Measurements from ENCODE around the gene PNKP. TPM values are rescaled to one million over a fixed set of nuclear protein-coding genes. Genes with fewer than 3 reads are reported as not detected.
"Not testable (repeated sequence)": the region's sequence is repeated elsewhere in the genome, so short reads cannot be mapped to it uniquely, and the experiment has no call there.

PNKP gene
- total and polyA plus RNA-seq, 2 donors, result 28.4 to 31.4 TPM

GRCh38 chr19:49831592-49831991 is 35.8 kb downstream of the PNKP start:
- no peaks in the 10 kb centered on the region for H3K4me1 ChIP-seq (ENCODE audit: insufficient read depth)
- no peak overlapping the region for H3K4me3 ChIP-seq (ENCODE audit: low read depth, low read length)
- WGBS, result 95% methylated on average over 8 of the region's 8 CpGs
- H3K36me3 ChIP-seq (ENCODE audit: insufficient read depth), result peaks cover 5% of the 10 kb centered on the region
- DNase-seq (ENCODE audit: extremely low spot score), result no peak
- no peak overlapping the region for H3K27ac ChIP-seq (ENCODE audit: low read depth)

- no peaks in the 10 kb centered on the region for H3K4me1 ChIP-seq (ENCODE audit: insufficient read depth)
- 94% methylated on average over 12 of the region's 12 CpGs for WGBS
- no peak overlapping the region for H3K27ac ChIP-seq (ENCODE audit: low read depth)
- no peak for DNase-seq (ENCODE audit: extremely low spot score)
- H3K4me3 ChIP-seq (ENCODE audit: low read depth, low read length), result no peak overlapping the region
- peaks cover 5% of the 10 kb centered on the region for H3K36me3 ChIP-seq (ENCODE audit: insufficient read depth)
These were observed 36.6 kb downstream of the PNKP start for GRCh38 chr19:49830766-49831165.

DNA sequence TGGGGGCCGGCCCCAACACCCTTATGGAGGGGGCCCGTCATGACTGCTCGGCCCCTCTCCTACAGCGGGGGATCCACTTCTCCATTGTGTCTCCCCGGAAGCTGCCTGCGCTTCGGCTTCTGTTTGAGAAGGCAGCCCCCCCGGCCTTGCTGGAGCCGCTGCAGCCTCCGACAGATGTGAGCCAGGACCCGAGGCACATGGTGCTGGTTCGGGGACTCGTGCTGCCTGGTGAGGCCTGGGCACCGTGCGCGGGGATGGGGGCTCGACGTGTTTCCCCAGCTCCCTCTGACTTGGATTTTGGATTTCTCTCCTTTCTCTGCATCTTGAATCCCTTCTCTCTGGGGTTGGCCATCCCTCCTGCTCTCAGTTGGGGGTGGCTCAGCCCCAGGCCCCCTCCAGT is 37.7 kb downstream of the PNKP start:
- no peak for DNase-seq (ENCODE audit: extremely low spot score)
- Histone ChIP-seq H3K4me3 (ENCODE audit: low read depth, low read length) (no peak overlapping the region), H3K27ac (ENCODE audit: low read depth) (no peak overlapping the region), H3K36me3 (ENCODE audit: insufficient read depth) (peaks cover 5% of the 10 kb centered on the region), H3K4me1 (ENCODE audit: insufficient read depth) (no peaks in the 10 kb centered on the region)
- WGBS, result 93% methylated on average over 18 of the region's 18 CpGs

- DNase-seq (ENCODE audit: extremely low spot score), result no peak
- H3K4me3 ChIP-seq (ENCODE audit: low read depth, low read length), result no peak overlapping the region
- 82% methylated on average over 8 of the region's 8 CpGs for WGBS
- H3K27ac ChIP-seq (ENCODE audit: low read depth), result no peak overlapping the region
- H3K36me3 ChIP-seq (ENCODE audit: insufficient read depth), result peaks cover 3% of the 10 kb centered on the region
- H3K4me1 ChIP-seq (ENCODE audit: insufficient read depth), result no peaks in the 10 kb centered on the region
These were observed 38.2 kb downstream of the PNKP start for GRCh38 chr19:49829200-49829599.

DNA sequence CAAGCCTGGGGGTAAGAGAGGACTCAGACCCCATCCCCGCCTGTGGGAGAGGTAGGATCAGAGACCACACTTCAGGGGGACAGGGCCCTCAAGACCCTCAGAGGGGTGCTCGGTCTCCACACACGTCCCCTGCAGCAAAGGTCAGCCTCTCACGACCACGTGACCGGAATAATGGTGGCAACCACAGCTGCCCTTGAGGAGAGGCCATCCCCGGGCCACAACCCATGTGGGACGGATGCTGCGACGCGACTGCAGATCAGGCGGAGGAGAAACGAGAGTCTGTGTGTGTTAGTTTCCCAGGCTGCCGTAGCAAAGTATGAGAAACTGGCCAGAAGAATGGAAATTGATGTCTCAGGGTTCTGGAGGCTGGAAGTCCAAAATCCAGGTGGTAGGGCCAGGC is 40.3 kb downstream of the PNKP start:
- peaks cover 2% of the 10 kb centered on the region for H3K36me3 ChIP-seq (ENCODE audit: insufficient read depth)
- no peak for DNase-seq (ENCODE audit: extremely low spot score)
- 91% methylated on average over 14 of the region's 14 CpGs for WGBS
- H3K27ac ChIP-seq (ENCODE audit: low read depth), result no peak overlapping the region
- H3K4me3 ChIP-seq (ENCODE audit: low read depth, low read length), result no peak overlapping the region
- no peaks in the 10 kb centered on the region for H3K4me1 ChIP-seq (ENCODE audit: insufficient read depth)

DNA sequence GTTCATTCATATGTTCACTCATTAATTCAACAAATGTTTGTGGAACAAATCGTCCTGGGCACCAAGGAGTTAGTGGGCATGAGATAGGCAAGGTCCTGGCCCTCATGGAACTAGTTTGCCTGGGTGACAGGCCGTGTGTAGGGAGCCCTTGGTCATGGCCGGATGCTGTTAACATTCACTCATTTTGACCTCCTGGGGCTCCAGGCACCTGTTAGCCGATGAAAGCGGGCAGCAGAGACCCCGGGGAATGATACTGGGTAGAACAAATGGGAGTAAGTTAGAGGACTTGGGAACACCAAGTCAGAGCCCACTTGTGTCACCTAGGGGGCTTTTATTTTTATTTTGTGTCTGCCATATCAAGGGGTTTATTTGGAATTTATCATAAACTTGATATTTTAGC is 42.7 kb downstream of the PNKP start:
- no peak for DNase-seq (ENCODE audit: extremely low spot score)
- Histone ChIP-seq H3K4me1 (ENCODE audit: insufficient read depth) (no peaks in the 10 kb centered on the region), H3K36me3 (ENCODE audit: insufficient read depth) (no peaks in the 10 kb centered on the region), H3K27ac (ENCODE audit: low read depth) (no peak overlapping the region), H3K4me3 (ENCODE audit: low read depth, low read length) (no peak overlapping the region)
- 90% methylated on average over 6 of the region's 6 CpGs for WGBS

GRCh38 chr19:49823472-49823871 is 43.9 kb downstream of the PNKP start:
- DNase-seq (ENCODE audit: extremely low spot score), result no peak
- Histone ChIP-seq H3K4me3 (ENCODE audit: low read depth, low read length) (no peak overlapping the region), H3K36me3 (ENCODE audit: insufficient read depth) (no peaks in the 10 kb centered on the region), H3K27ac (ENCODE audit: low read depth) (no peak overlapping the region), H3K4me1 (ENCODE audit: insufficient read depth) (no peaks in the 10 kb centered on the region)
- 90% methylated on average over 12 of the region's 12 CpGs for WGBS

DNA sequence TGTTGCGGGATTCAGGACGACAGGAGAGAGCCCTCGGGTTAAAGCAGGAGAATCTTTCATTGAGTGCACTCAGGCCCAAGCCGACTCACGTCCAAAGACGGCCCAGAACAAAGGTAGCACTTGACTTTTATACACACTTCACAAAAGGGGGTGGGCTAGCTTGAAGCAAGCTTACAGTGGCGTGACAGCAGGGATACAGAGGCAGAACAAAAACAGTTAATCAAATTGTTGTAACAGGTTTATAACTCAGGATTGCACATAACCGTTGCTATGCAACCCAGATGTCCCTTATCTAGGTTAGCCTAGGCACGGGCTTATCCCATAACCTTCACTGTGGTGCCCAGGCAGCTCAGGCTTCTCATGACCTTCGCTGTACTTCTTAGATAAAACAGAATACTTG is 47.3 kb downstream of the PNKP start:
- no peak for DNase-seq (ENCODE audit: extremely low spot score)
- Histone ChIP-seq H3K27ac (ENCODE audit: low read depth) (no peak overlapping the region), H3K36me3 (ENCODE audit: insufficient read depth) (no peaks in the 10 kb centered on the region), H3K4me1 (ENCODE audit: insufficient read depth) (no peaks in the 10 kb centered on the region), H3K4me3 (ENCODE audit: low read depth, low read length) (no peak overlapping the region)
- 42% methylated on average over 10 of the region's 10 CpGs for WGBS

GRCh38 chr19:49819452-49820115 is 47.8 kb downstream of the PNKP start:
- H3K4me3 ChIP-seq (ENCODE audit: low read depth, low read length); DNase-seq (ENCODE audit: extremely low spot score); H3K36me3 ChIP-seq (ENCODE audit: insufficient read depth); H3K27ac ChIP-seq (ENCODE audit: low read depth); H3K4me1 ChIP-seq (ENCODE audit: insufficient read depth): not testable (repeated sequence)
- 68% methylated on average over 7 of the region's 7 CpGs for WGBS

DNA sequence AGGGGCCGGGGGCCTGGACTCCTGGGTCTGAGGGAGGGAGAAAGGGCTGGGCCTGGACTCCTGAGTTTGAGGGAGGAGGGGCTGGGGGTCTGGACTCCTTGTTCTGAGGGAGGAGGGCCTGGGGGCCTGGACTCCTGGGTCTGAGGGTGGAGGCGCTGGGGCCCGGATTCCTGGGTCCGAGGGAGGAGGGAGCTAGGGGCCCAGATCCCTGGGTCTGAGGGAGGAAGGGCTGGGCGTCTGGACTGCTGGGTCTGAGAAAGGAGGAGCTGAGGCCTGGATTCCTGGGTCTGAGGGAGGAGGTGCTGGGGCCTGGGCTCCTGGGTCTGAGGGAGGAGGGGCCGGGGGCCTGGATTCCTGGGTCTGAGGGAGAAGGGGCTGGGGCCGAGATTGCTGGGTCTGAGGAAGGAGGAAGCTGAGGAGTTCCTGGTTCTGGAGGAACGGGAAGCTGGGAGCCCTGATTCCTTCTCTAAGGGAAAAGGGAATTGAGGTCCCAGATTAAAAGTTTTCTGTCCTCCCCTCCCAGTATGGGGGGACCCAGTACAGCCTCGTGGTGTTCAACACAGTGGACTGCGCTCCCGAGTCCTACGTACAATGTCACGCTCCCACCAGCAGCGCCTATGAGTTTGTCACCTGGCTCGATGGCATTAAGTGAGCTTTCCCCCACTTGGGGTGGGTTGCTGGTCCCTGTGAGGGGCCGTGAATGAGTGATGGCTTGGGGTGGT is 48.6 kb downstream of the PNKP start:
- Histone ChIP-seq H3K4me1 (ENCODE audit: insufficient read depth) (no peaks in the 10 kb centered on the region), H3K27ac (ENCODE audit: low read depth) (no peak overlapping the region), H3K4me3 (ENCODE audit: low read depth, low read length) (peak overlapping the region; percentile 63), H3K36me3 (ENCODE audit: insufficient read depth) (no peaks in the 10 kb centered on the region)
- WGBS, result 15% methylated on average over 16 of the region's 16 CpGs
- no peak for DNase-seq (ENCODE audit: extremely low spot score)

GRCh38 chr19:49817964-49818648 is 49.3 kb downstream of the PNKP start, which contains the start of gene MED25:
Gene MED25, plus strand, starts transcription at chr19:49818289. Its CDS starts 53 bp downstream, at chr19:49818342.
- H3K27ac ChIP-seq (ENCODE audit: low read depth), result peak within 1 kb of the TSS; percentile 87
- no peaks in the 10 kb centered on the region for H3K36me3 ChIP-seq (ENCODE audit: insufficient read depth)
- peak; percentile 78 for DNase-seq (ENCODE audit: extremely low spot score)
- peak within 1 kb of the TSS; percentile 63 for H3K4me3 ChIP-seq (ENCODE audit: low read depth, low read length)
- no peaks in the 10 kb centered on the region for H3K4me1 ChIP-seq (ENCODE audit: insufficient read depth)
- under 1% methylated on average over 57 of the region's 57 CpGs for WGBS

DNA sequence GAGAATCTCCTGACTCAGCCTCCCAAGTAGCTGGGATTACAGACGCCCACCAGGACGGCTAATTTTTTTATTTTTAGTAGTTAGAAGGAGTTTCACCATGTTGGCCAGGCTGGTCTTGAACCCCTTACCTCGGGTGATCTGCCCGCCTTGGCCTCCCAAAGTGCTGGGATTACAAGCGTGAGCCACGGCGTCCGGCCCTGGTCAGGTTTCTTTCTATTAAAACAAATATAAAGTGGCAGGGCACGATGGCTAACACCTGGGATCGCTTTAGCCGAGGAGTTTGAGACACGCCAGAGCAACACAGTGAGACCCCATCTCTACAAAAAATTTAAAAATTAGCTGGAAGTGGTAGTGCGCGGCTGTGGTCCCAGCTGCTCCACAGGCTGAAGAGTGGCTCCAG is 50.8 kb downstream of the PNKP start:
- no peak overlapping the region for H3K4me3 ChIP-seq (ENCODE audit: low read depth, low read length)
- WGBS, result 51% methylated on average over 14 of the region's 14 CpGs
- no peaks in the 10 kb centered on the region for H3K36me3 ChIP-seq (ENCODE audit: insufficient read depth)
- peak overlapping the region; percentile 90 for H3K27ac ChIP-seq (ENCODE audit: low read depth)
- DNase-seq (ENCODE audit: extremely low spot score), result no peak
- H3K4me1 ChIP-seq (ENCODE audit: insufficient read depth), result no peaks in the 10 kb centered on the region

DNA sequence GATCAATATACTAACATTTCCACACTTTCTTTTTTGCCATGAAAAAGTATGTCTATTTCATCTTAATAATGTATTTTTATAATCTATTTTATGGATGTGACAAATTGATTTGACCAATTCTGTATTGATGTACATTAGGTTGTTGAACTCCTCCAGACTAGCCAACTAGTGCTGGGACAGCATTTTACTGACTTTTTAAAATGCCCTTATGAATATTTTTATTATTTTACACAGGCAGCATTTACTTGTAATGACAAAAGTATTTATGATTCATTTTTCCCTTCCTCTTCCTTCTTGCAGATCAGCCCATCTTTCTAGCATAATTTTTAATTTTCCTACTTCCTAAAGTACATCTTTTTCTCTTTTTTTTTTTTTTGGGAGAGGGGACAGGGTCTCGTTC is 53.4 kb downstream of the PNKP start:
- DNase-seq (ENCODE audit: extremely low spot score), result no peak
- WGBS, result 59% methylated on average over 1 of the region's 1 CpG
- no peaks in the 10 kb centered on the region for H3K4me1 ChIP-seq (ENCODE audit: insufficient read depth)
- no peaks in the 10 kb centered on the region for H3K36me3 ChIP-seq (ENCODE audit: insufficient read depth)
- no peak overlapping the region for H3K27ac ChIP-seq (ENCODE audit: low read depth)
- no peak overlapping the region for H3K4me3 ChIP-seq (ENCODE audit: low read depth, low read length)

Measured in urinary bladder (tissue), 4 donors.